HG03025 (cell line): ENCODE results near the gene ASB18.

Source experiments
- ATAC-seq: cut with Tn5 transposase; IDR thresholded peaks from one replicate; pipeline ENCODE4 v1.9.1; 2021; ENCODE audit warnings: mild to moderate bottlenecking, moderate library complexity; ENCODE audit not compliant: unreplicated experiment, low FRiP score

The ASB18 gene

GRCh38 chr2:236209996-236210395 is 54.2 kb downstream of the ASB18 start:
- no peak for ATAC-seq

GRCh38 chr2:236209535-236209934 is 54.7 kb downstream of the ASB18 start:
- no peak for ATAC-seq

GRCh38 chr2:236208019-236208926 is 55.9 kb downstream of the ASB18 start:
- no peak for ATAC-seq

GRCh38 chr2:236207472-236207871 is 56.7 kb downstream of the ASB18 start:
- ATAC-seq: no peak

GRCh38 chr2:236205867-236206645 is 58.1 kb downstream of the ASB18 start:
- ATAC-seq: no peak

- ATAC-seq: no peak
Observed at GRCh38 chr2:236204953-236205352, 59.3 kb downstream of the ASB18 start.

- no peak for ATAC-seq
Observed at GRCh38 chr2:236200378-236200777, 63.8 kb downstream of the ASB18 start.

GRCh38 chr2:236196366-236196765 is 67.8 kb downstream of the ASB18 start:
- no peak for ATAC-seq

GRCh38 chr2:236195726-236196125 is 68.5 kb downstream of the ASB18 start:
- no peak for ATAC-seq

- no peak for ATAC-seq
Observed at GRCh38 chr2:236194786-236195185, 69.4 kb downstream of the ASB18 start.

- no peak for ATAC-seq
Observed at GRCh38 chr2:236193026-236193425, 71.2 kb downstream of the ASB18 start.

GRCh38 chr2:236190674-236191073 is 73.5 kb downstream of the ASB18 start:
- no peak for ATAC-seq

- no peak for ATAC-seq
Observed at GRCh38 chr2:236184701-236185100, 79.5 kb downstream of the ASB18 start.

- ATAC-seq: no peak
Observed at GRCh38 chr2:236180831-236181453, 83.3 kb downstream of the ASB18 start.

GRCh38 chr2:236180076-236180816 is 84.0 kb downstream of the ASB18 start:
- ATAC-seq: no peak

- ATAC-seq: no peak
Observed at GRCh38 chr2:236179236-236180075, 84.8 kb downstream of the ASB18 start.

GRCh38 chr2:236178890-236179235 is 85.3 kb downstream of the ASB18 start:
- no peak for ATAC-seq

- ATAC-seq: no peak
Observed at GRCh38 chr2:236177967-236178889, 86.0 kb downstream of the ASB18 start.

- no peak for ATAC-seq
Observed at GRCh38 chr2:236177604-236177966, 86.6 kb downstream of the ASB18 start.
